Effector CD4-positive, alpha-beta T cell (primary cell): Measurements from ENCODE around the gene GRAMD1B.
"Not testable (repeated sequence)": the region's sequence is repeated elsewhere in the genome, so short reads cannot be mapped to it uniquely, and the experiment has no call there.

ENCODE experiments used
- DNase-seq: peaks from one replicate; pipeline ENCODE4 v3.0.0-alpha.2; 2020

The GRAMD1B gene

GRCh38 chr11:123653827-123654565 lies 223.9 kb downstream of the GRAMD1B start:
- no peak for DNase-seq

GRCh38 chr11:123654566-123655081 lies 224.6 kb downstream of the GRAMD1B start, which contains the start of gene SCN3B:
Gene SCN3B, minus strand, starts transcription at chr11:123654624. Its CDS starts 823 bp downstream, at chr11:123653801.
- no peak for DNase-seq

- DNase-seq, result no peak
Observed at GRCh38 chr11:123659311-123659710, 229.2 kb downstream of the GRAMD1B start.

- DNase-seq, result not testable (repeated sequence)
Observed at GRCh38 chr11:123659965-123660364, 229.9 kb downstream of the GRAMD1B start.

- DNase-seq, result no peak
Observed at GRCh38 chr11:123665306-123665705, 235.2 kb downstream of the GRAMD1B start.

- DNase-seq, result no peak
Observed at GRCh38 chr11:123670081-123670480, 240.0 kb downstream of the GRAMD1B start.

GRCh38 chr11:123671534-123671933 lies 241.5 kb downstream of the GRAMD1B start:
- DNase-seq, result no peak

- no peak for DNase-seq
Observed at GRCh38 chr11:123672568-123672967, 242.5 kb downstream of the GRAMD1B start.

- DNase-seq, result no peak
Observed at GRCh38 chr11:123674297-123674696, 244.2 kb downstream of the GRAMD1B start.
